HepG2 (cell line): ENCODE measurements around the gene PDE2A. TPM values are rescaled to one million over a fixed set of nuclear protein-coding genes. Genes with fewer than 3 reads are reported as not detected.

Experiments used
- ATAC-seq: fragments of 200-7000 bp; cut with Tn5 transposase; 3 replicates; pipeline ENCODE4 v1.9.1; 2020; ENCODE audit warnings: mild to moderate bottlenecking, moderate library complexity
- BruUV-seq: library from RNA; stranded (reverse); fragments of 400-500 nt; replicated peaks from 2 replicates; lab custom pipeline; 2021; lab: Mats Ljungman, UMichigan
- CTCF ChIA-PET: fragments of 300-600 bp; formaldehyde crosslinking; extraction: SDS; loops from one replicate; lab custom pipeline; 2021; ENCODE audit warnings: low total read pairs, inconsistent platforms, low intra/inter-chr PET ratio; lab: Yijun Ruan, JAX
- POLR2A ChIA-PET: fragments of 350-600 bp; sonication (Branson Sonifier 250); formaldehyde crosslinking; loops from one replicate; lab custom pipeline; 2020; ENCODE audit warnings: antibody characterized with exemption, inconsistent platforms; lab: Yijun Ruan, JAX
- DNase-seq: peaks from one replicate; pipeline ENCODE4 v3.0.0-alpha.2; 2015; ENCODE audit warnings: low spot score
- FAIRE-seq: peaks from 3 replicates; lab custom pipeline; 2011; peaks lifted over from hg19 to GRCh38; lab: Jason Lieb, UNC
- H2AFZ ChIP-seq: one replicate; pipeline ENCODE4 v1.6.1; 2011; ENCODE audit warnings: low read length, inconsistent platforms
- H3K27ac ChIP-seq: fragments of 300-600 bp; 3 replicates; pipeline ENCODE4 v1.8.0; 2011; ENCODE audit warnings: mixed run types, mild to moderate bottlenecking, mixed read lengths, low read length, inconsistent platforms; ENCODE audit not compliant: insufficient read depth; ENCODE audit errors: extremely low read length
- H3K27me3 ChIP-seq, 2 experiments: fragments of 200-600 bp in 1 of 2; 2 replicates in 1 of 2; 3 replicates in 1 of 2; pipeline versions ENCODE4 v1.6.0 to v1.8.0; 2011; ENCODE audit warnings: low read length in 2 of 2, mild to moderate bottlenecking in 2 of 2, moderate library complexity in 2 of 2, inconsistent platforms in 1 of 2; ENCODE audit not compliant: insufficient read depth in 2 of 2, control insufficient read depth in 1 of 2
- H3K36me3 ChIP-seq, 2 experiments: fragments of 200-600 bp in 1 of 2; replicated peaks in 1 of 2; 2 replicates in 1 of 2; 3 replicates in 1 of 2; pipeline versions ENCODE4 v1.5.1 to v1.8.0; 2011; ENCODE audit warnings: low read length in 2 of 2, inconsistent platforms in 1 of 2; ENCODE audit not compliant: insufficient read depth in 2 of 2, control insufficient read depth in 1 of 2
- H3K4me1 ChIP-seq: 2 replicates; pipeline ENCODE4 v1.5.1; 2012; ENCODE audit warnings: low read length, inconsistent platforms; ENCODE audit not compliant: insufficient read depth
- H3K4me2 ChIP-seq: 2 replicates; pipeline ENCODE4 v1.6.0; 2011; ENCODE audit warnings: low read depth, low read length, inconsistent platforms
- H3K4me3 ChIP-seq, 3 experiments: fragments of 200-600 bp in 1 of 3; sonication (generic), shearing (Covaris generic) in 1 of 3; replicated peaks in 1 of 3; 2 replicates each; pipeline ENCODE4 v1.5.1; 2011 to 2016; ENCODE audit warnings: low read length in 3 of 3, inconsistent platforms in 2 of 3, low read depth in 2 of 3, mild to moderate bottlenecking in 2 of 3, control low read depth in 1 of 3, mixed read lengths in 1 of 3; ENCODE audit not compliant: insufficient read depth in 1 of 3
- H3K79me2 ChIP-seq: one replicate; pipeline ENCODE4 v1.6.1; 2011; ENCODE audit warnings: low read length, inconsistent platforms; ENCODE audit not compliant: insufficient read depth
- H3K9ac ChIP-seq: 2 replicates; pipeline ENCODE4 v1.6.0; 2011; ENCODE audit warnings: mild to moderate bottlenecking, low read depth, low read length, inconsistent platforms; ENCODE audit not compliant: insufficient read depth
- H3K9me3 ChIP-seq: 2 replicates; pipeline ENCODE4 v1.5.1; 2012; ENCODE audit warnings: mild to moderate bottlenecking, low read length
- H4K20me1 ChIP-seq: 2 replicates; pipeline ENCODE4 v1.6.0; 2011; ENCODE audit warnings: inconsistent platforms, mild to moderate bottlenecking, low read length, moderate library complexity; ENCODE audit not compliant: insufficient read depth
- CENPBD1 ChIP-seq: sonication (generic); formaldehyde crosslinking; IDR thresholded peaks from 2 replicates; pipeline ENCODE4 v1.8.0; 2022; ENCODE audit warnings: missing genetic modification reagents, low read depth, mild to moderate bottlenecking, borderline replicate concordance
- RFX5 ChIP-seq: IDR thresholded peaks from 2 replicates; pipeline ENCODE4 v1.6.1; 2011; ENCODE audit warnings: low read depth, low read length, improper control_type of control experiment
- SP140L ChIP-seq: sonication (generic); formaldehyde crosslinking; IDR thresholded peaks from 2 replicates; pipeline ENCODE4 v1.4.0; 2020; ENCODE audit warnings: missing genetic modification reagents, borderline replicate concordance
- ZBTB8A ChIP-seq: sonication (generic); formaldehyde crosslinking; IDR thresholded peaks from 2 replicates; pipeline ENCODE4 v1.4.0; 2020; ENCODE audit warnings: mild to moderate bottlenecking, low read depth, missing genetic modification reagents, borderline replicate concordance
- WGBS: methylation state at CpG from one replicate; pipeline ENCODE4 v1.1.6; 2017; ENCODE audit warnings: low lambda C conversion rate; 5-methylcytosine and 5-hydroxymethylcytosine counted together
- in situ Hi-C: cut with HindIII; loops from 2 replicates; pipeline ENCODE4 v1.10.0; 2017; ENCODE audit warnings: low pct_unique_long_range_greater_than_20kb; ENCODE audit not compliant: extremely low pct_ligation_motif_present
- intact Hi-C: fragments of 100-400 bp; cut with micrococcal nuclease; formaldehyde crosslinking; loops from one replicate; pipeline ENCODE4 v1.10.0; 2022; ENCODE audit not compliant: unreplicated experiment
- polyA plus RNA-seq, 8 experiments: library from polyadenylated mRNA; depleted of rRNA in 3 of 8; stranded (reverse) in 7 of 8; unstranded in 1 of 8; fragments of >200 nt; fragmentation: Illumina TruSeq in 4 of 8; extraction: Trizol in 4 of 8; gene quantifications; 2 replicates each; pipeline versions ENCODE4 v1.2.1 to v1.2.3, GENCODE V29; 2011 to 2016; ENCODE audit warnings: low read depth in 4 of 8, missing spikeins in 1 of 8, mixed read lengths in 1 of 8; ENCODE audit not compliant: insufficient read depth in 1 of 8
- total RNA-seq, 5 experiments: library from RNA; depleted of rRNA; stranded (reverse); fragments of >200 nt; fragmentation: Illumina TruSeq; extraction: Trizol; gene quantifications; 2 replicates each; pipeline ENCODE4 v1.2.3, GENCODE V29; 2016; ENCODE audit warnings: low read depth in 1 of 5
- TF ChIP-seq, protein P1 (sequence below): sonication (generic); formaldehyde crosslinking; IDR thresholded peaks from 2 replicates; pipeline ENCODE4 v1.5.0; 2020; ENCODE audit warnings: mild to moderate bottlenecking, missing genetic modification reagents

PDE2A gene
- total and polyA plus RNA-seq, 2 of the 13 experiments (the other 11 are each of a cell fraction or from before 2014, with no cell fraction given): 3.1 TPM; not detected in 1

- TF ChIP-seq, protein P1, sequence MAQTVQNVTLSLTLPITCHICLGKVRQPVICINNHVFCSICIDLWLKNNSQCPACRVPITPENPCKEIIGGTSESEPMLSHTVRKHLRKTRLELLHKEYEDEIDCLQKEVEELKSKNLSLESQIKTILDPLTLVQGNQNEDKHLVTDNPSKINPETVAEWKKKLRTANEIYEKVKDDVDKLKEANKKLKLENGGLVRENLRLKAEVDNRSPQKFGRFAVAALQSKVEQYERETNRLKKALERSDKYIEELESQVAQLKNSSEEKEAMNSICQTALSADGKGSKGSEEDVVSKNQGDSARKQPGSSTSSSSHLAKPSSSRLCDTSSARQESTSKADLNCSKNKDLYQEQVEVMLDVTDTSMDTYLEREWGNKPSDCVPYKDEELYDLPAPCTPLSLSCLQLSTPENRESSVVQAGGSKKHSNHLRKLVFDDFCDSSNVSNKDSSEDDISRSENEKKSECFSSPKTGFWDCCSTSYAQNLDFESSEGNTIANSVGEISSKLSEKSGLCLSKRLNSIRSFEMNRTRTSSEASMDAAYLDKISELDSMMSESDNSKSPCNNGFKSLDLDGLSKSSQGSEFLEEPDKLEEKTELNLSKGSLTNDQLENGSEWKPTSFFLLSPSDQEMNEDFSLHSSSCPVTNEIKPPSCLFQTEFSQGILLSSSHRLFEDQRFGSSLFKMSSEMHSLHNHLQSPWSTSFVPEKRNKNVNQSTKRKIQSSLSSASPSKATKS: no peak
- TF ChIP-seq SP140L (CRISPR knock-in tag): no peak
- no peak for TF ChIP-seq RFX5
- no peak for TF ChIP-seq CENPBD1
These were observed 98.0 kb downstream of the PDE2A start (continued) for GRCh38 chr11:72576243-72576595.

- no peak overlapping the region for H3K27ac ChIP-seq
- in situ Hi-C loops (loop anchor here (5.0 kb wide), 1 partner anchor 103 kb away; no protein-coding TSS in a partner anchor), intact Hi-C loops (no loop called here)
- H3K27me3 ChIP-seq: peaks cover 2 to 40% of the 10 kb centered on the region in 2 experiments; a peak in 3 of 5 replicates
- CTCF ChIA-PET: no interaction called here
- POLR2A ChIA-PET: no interaction called here
- TF ChIP-seq ZBTB8A (CRISPR knock-in tag): no peak
- ATAC-seq: no peak
- no peaks in the 10 kb centered on the region for H3K9me3 ChIP-seq
- 40% methylated on average over 11 of the region's 14 CpGs for WGBS
- H3K4me3 ChIP-seq: no peak overlapping the region
- FAIRE-seq: no peak
- H3K4me2 ChIP-seq: no peak overlapping the region
- no peak for DNase-seq
- no peaks in the 10 kb centered on the region for H3K79me2 ChIP-seq
- H3K9ac ChIP-seq: no peak overlapping the region
- H3K4me1 ChIP-seq: peaks cover 11% of the 10 kb centered on the region; the same call in 1 of the 2 replicates
- no peaks in the 10 kb centered on the region for H3K36me3 ChIP-seq
- H2AFZ ChIP-seq: no peak overlapping the region
- H4K20me1 ChIP-seq: no peaks in the 10 kb centered on the region
- BruUV-seq: no TSS peak
These were observed 98.5 kb downstream of the PDE2A start for GRCh38 chr11:72575533-72576242.
